22Rv1 (cell line): ENCODE measurements around the gene PRSS8.

Experiments used
- H3K27ac ChIP-seq: fragments of 450-650 bp; 2 replicates; pipeline ENCODE4 v1.5.1; 2017
- ZFX ChIP-seq: fragments of 450-650 bp; IDR thresholded peaks from 2 replicates; pipeline ENCODE4 v1.6.1; 2017; ENCODE audit warnings: antibody characterized with exemption, borderline replicate concordance
- TF ChIP-seq, protein P1 (sequence below): fragments of 450-650 bp; IDR thresholded peaks from 2 replicates; pipeline ENCODE4 v1.5.1; 2017; ENCODE audit warnings: mild to moderate bottlenecking

PRSS8 gene

GRCh38 chr16:31083981-31084380 is 51.5 kb downstream of the PRSS8 start:
- no peak for TF ChIP-seq ZFX
- TF ChIP-seq, protein P1, sequence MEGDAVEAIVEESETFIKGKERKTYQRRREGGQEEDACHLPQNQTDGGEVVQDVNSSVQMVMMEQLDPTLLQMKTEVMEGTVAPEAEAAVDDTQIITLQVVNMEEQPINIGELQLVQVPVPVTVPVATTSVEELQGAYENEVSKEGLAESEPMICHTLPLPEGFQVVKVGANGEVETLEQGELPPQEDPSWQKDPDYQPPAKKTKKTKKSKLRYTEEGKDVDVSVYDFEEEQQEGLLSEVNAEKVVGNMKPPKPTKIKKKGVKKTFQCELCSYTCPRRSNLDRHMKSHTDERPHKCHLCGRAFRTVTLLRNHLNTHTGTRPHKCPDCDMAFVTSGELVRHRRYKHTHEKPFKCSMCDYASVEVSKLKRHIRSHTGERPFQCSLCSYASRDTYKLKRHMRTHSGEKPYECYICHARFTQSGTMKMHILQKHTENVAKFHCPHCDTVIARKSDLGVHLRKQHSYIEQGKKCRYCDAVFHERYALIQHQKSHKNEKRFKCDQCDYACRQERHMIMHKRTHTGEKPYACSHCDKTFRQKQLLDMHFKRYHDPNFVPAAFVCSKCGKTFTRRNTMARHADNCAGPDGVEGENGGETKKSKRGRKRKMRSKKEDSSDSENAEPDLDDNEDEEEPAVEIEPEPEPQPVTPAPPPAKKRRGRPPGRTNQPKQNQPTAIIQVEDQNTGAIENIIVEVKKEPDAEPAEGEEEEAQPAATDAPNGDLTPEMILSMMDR = no peak

GRCh38 chr16:31083556-31083955 is 52.0 kb downstream of the PRSS8 start:
- TF ChIP-seq, protein P1 = no peak
- TF ChIP-seq ZFX = no peak
- H3K27ac ChIP-seq = no peak overlapping the region

More at GRCh38 chr16:31083981-31084380, 51.5 kb downstream of the PRSS8 start:
- no peak overlapping the region for H3K27ac ChIP-seq

DNA sequence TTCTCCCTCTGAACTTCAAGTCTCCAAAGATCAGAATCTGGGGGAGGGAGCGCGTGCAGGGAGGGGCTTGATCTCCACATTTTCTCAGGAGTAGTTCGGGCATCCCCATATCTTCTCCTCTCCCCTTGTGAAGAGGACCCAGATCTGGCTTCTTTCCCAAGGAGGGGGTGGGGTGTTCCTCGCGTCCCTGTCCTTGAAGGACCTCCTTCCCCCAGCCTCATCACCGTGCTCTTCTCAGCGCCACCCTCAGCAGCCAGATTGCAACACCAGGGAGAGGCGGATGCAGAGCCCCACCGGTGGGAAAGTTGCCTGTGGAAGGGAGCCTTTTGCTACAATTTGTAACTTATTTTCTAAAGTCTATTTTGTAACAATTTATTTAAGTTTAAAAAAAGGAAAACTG is 52.4 kb downstream of the PRSS8 start:
- TF ChIP-seq ZFX = no peak
- TF ChIP-seq, protein P1 = no peak

DNA sequence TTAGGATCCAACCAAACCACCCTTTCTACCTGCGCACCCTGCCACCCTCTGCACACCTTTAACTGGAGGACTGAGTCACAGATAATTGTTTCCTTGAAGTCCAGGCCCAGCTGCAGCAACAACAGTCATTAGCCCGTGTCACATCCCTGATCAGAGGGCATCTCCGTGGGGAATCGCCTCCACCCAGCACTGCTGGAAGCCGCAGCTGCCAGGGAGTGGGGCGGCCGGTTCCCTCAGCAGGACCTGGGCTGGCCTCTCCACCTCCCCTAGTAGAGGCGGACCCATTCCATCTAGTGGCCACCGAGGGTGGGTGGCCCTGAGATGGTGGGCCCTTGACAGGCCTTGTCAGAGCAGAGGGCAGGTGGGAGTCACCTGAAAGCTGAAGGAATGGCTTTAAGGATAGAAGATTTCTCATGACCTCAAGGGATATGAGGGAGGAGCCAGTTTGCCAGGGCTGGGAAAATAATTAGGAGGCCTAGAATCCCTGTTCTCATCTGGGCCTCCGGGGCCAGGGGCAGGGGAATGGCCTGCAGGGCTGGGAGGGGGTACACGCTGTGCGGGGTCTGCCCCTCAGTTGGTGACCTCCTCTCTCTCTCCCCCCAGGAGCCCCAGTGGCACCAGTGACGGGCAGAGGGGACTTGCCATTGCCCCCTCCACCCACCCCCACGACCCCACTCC is 53.0 kb downstream of the PRSS8 start:
- TF ChIP-seq, protein P1 = no peak
- TF ChIP-seq ZFX = no peak
- H3K27ac ChIP-seq = no peak overlapping the region

More for the DNA sequence above, 52.4 kb downstream of the PRSS8 start:
- no peak overlapping the region for H3K27ac ChIP-seq
